22Rv1 (cell line): ENCODE data around the gene MSANTD7.
"Not testable (repeated sequence)": the region's sequence is repeated elsewhere in the genome, so short reads cannot be mapped to it uniquely, and the experiment has no call there.

Experiments
- ZFX ChIP-seq: fragments of 450-650 bp; IDR thresholded peaks from 2 replicates; pipeline ENCODE4 v1.6.1; 2017; ENCODE audit warnings: antibody characterized with exemption, borderline replicate concordance
- TF ChIP-seq, protein P1 (sequence below): fragments of 450-650 bp; IDR thresholded peaks from 2 replicates; pipeline ENCODE4 v1.5.1; 2017; ENCODE audit warnings: mild to moderate bottlenecking

DNA sequence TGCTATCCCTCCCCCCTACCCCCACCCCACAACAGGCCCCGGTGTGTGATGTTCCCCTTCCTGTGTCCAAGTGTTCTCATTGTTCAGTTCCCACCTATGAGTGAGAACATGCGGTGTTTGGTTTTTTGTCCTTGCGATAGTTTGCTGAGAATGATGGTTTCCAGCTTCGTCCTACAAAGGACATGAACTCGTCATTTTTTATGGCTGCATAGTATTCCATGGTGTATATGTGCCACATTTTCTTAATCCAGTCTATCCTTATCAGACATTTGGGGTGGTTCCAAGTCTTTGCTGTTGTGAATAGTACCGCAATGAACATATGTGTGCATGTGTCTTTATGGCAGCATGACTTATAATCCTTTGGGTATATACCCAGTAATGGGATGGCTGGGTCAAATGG, 26.4 kb downstream of the MSANTD7 start:
- TF ChIP-seq, protein P1, sequence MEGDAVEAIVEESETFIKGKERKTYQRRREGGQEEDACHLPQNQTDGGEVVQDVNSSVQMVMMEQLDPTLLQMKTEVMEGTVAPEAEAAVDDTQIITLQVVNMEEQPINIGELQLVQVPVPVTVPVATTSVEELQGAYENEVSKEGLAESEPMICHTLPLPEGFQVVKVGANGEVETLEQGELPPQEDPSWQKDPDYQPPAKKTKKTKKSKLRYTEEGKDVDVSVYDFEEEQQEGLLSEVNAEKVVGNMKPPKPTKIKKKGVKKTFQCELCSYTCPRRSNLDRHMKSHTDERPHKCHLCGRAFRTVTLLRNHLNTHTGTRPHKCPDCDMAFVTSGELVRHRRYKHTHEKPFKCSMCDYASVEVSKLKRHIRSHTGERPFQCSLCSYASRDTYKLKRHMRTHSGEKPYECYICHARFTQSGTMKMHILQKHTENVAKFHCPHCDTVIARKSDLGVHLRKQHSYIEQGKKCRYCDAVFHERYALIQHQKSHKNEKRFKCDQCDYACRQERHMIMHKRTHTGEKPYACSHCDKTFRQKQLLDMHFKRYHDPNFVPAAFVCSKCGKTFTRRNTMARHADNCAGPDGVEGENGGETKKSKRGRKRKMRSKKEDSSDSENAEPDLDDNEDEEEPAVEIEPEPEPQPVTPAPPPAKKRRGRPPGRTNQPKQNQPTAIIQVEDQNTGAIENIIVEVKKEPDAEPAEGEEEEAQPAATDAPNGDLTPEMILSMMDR = not testable (repeated sequence)
- TF ChIP-seq ZFX = not testable (repeated sequence)
